Liver (tissue), 3 donors: Measurements from ENCODE around the gene PDZD8.

ENCODE experiments used
- ATF3 ChIP-seq: IDR thresholded peaks from 2 replicates; pipeline ENCODE4 v1.6.1; 2016; ENCODE audit warnings: antibody characterized with exemption
- CTCF ChIP-seq: fragments of 150-350 bp; IDR thresholded peaks from 2 replicates; pipeline ENCODE4 v1.5.1; 2017; ENCODE audit warnings: improper control_type of control experiment, low read depth, low read length; ENCODE audit not compliant: missing input control
- EGR1 ChIP-seq, 2 donors: IDR thresholded peaks; 2 replicates each; pipeline ENCODE4 v1.6.1; 2016 to 2018; ENCODE audit warnings: antibody characterized with exemption in 2 of 2, low read depth in 2 of 2
- GABPA ChIP-seq, 2 donors: IDR thresholded peaks in 1 of 2; conservative IDR thresholded peaks in 1 of 2; 2 replicates each; pipeline ENCODE4 v1.6.1; 2016; ENCODE audit warnings: antibody characterized with exemption in 2 of 2, mild to moderate bottlenecking in 1 of 2, moderate library complexity in 1 of 2
- HNF4G ChIP-seq: IDR thresholded peaks from 2 replicates; pipeline ENCODE4 v1.6.1; 2016; ENCODE audit warnings: antibody characterized with exemption
- JUND ChIP-seq, 2 donors: IDR thresholded peaks; 2 replicates each; pipeline ENCODE4 v1.6.1; 2016; ENCODE audit warnings: antibody characterized with exemption in 2 of 2
- MAX ChIP-seq: IDR thresholded peaks from 2 replicates; pipeline ENCODE4 v1.6.1; 2016; ENCODE audit warnings: antibody characterized with exemption
- NR2F2 ChIP-seq: IDR thresholded peaks from 2 replicates; pipeline ENCODE4 v1.6.1; 2016; ENCODE audit warnings: antibody characterized with exemption
- RAD21 ChIP-seq, 2 donors: IDR thresholded peaks; 2 replicates each; pipeline ENCODE4 v1.6.1; 2016; ENCODE audit warnings: antibody characterized with exemption in 2 of 2, mild to moderate bottlenecking in 2 of 2
- REST ChIP-seq: IDR thresholded peaks from 2 replicates; pipeline ENCODE4 v1.6.1; 2016; ENCODE audit warnings: antibody characterized with exemption, mild to moderate bottlenecking
- SP1 ChIP-seq: IDR thresholded peaks from 2 replicates; pipeline ENCODE4 v1.6.1; 2018; ENCODE audit warnings: antibody characterized with exemption, mild to moderate bottlenecking
- TAF1 ChIP-seq: conservative IDR thresholded peaks from 2 replicates; pipeline ENCODE4 v1.6.1; 2016; ENCODE audit warnings: antibody characterized with exemption, mild to moderate bottlenecking
- YY1 ChIP-seq: IDR thresholded peaks from 2 replicates; pipeline ENCODE4 v1.6.1; 2016; ENCODE audit warnings: antibody characterized with exemption, mild to moderate bottlenecking
- ZBTB33 ChIP-seq: IDR thresholded peaks from 2 replicates; pipeline ENCODE4 v1.6.1; 2016; ENCODE audit warnings: antibody characterized with exemption
- donor health status: healthy.
- donor health status: healthy.

GRCh38 chr10:117260084-117260483 is 115.2 kb downstream of the PDZD8 start:
- no peak for TF ChIP-seq CTCF
- no peak for TF ChIP-seq NR2F2
- no peak for TF ChIP-seq ATF3
- TF ChIP-seq REST: no peak
- no peak for TF ChIP-seq YY1
- TF ChIP-seq JUND (IDR thresholded peaks at IDR 0.05): no peak
- TF ChIP-seq TAF1: no peak
- no peak for TF ChIP-seq RAD21 (IDR thresholded peaks at IDR 0.05)
- no peak for TF ChIP-seq EGR1 (IDR thresholded peaks at IDR 0.05; ENCODE audit: low read depth in 2 of 2)
- no peak for TF ChIP-seq MAX
- TF ChIP-seq GABPA (IDR thresholded peaks at IDR 0.05 in 1 of 2, conservative IDR thresholded peaks at IDR 0.05 in 1 of 2): no peak
- no peak for TF ChIP-seq SP1
- no peak for TF ChIP-seq HNF4G
- no peak for TF ChIP-seq ZBTB33
